H1 (cell line): ENCODE results near the gene COMP. TPM values are rescaled to one million over a fixed set of nuclear protein-coding genes. Genes with fewer than 3 reads are reported as not detected.

Experiments
- POLR2A ChIP-seq, 2 experiments: IDR thresholded peaks; 1 replicate in 1 of 2; 2 replicates in 1 of 2; pipeline ENCODE4 v1.6.1; 2011; ENCODE audit warnings: low read depth in 2 of 2, low read length in 2 of 2, mild to moderate bottlenecking in 2 of 2; ENCODE audit errors: control extremely low read depth in 1 of 2
- SIN3A ChIP-seq, 2 experiments: IDR thresholded peaks in 1 of 2; conservative IDR thresholded peaks in 1 of 2; 2 replicates each; pipeline ENCODE4 v1.6.1; 2011 to 2012; ENCODE audit warnings: low read length in 2 of 2, improper control_type of control experiment in 1 of 2, low read depth in 1 of 2, mild to moderate bottlenecking in 1 of 2
- polyA plus RNA-seq, 7 experiments: library from polyadenylated mRNA; depleted of rRNA in 3 of 7; stranded (reverse) in 5 of 7; unstranded in 2 of 7; fragments of >200 nt in 5 of 7; fragments of 200-250 nt in 2 of 7; gene quantifications; 1 replicate in 5 of 7; 2 replicates in 1 of 7; 4 replicates in 1 of 7; pipeline versions ENCODE4 v1.2.1 to v1.2.3, GENCODE V29; 2011 to 2013; ENCODE audit warnings: missing spikeins in 2 of 7, mixed read lengths in 2 of 7
- total RNA-seq: library from RNA; stranded (reverse); fragmentation: NEBNext Ultra II Directional; extraction: Animal tissue kit (Norgen Biotek cat#: 25700); gene quantifications from 2 replicates; pipeline ENCODE4 v1.2.1, GENCODE V29; 2021

Gene COMP
- total and polyA plus RNA-seq, 2 of the 8 experiments (the other 6 are each of a cell fraction or from before 2014, with no cell fraction given) = 0.17 TPM

DNA sequence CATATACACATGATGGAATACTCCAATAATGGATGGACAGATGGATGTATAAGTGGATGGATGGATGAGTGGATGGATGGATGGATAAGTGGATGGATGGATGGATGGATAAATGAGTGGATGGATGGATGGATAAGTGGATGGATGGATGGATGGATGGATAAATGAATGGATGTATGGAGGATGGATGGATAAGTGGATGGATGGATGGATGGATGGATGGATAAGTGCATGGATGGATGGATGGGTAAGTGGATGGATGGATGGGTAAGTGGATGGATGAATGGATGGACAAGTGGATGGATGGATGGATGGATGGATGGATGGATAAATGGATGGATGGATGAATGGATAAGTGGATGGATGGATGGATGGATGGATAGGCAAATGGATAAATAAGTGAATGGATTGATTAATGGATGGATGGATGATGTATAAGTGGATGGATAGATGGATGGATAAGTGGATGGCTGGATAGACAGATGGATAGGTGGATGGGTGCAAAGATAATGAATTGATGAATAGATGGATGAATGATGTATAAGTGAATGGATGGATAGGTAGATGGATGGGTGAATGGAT lies 8.4 kb upstream of the COMP start (continued):
- TF ChIP-seq SIN3A (conservative IDR thresholded peaks at IDR 0.05 in 1 of 2, IDR thresholded peaks at IDR 0.05 in 1 of 2; ENCODE audit: low read depth in 1 of 2, low read length in 2 of 2) (no peak), POLR2A (IDR thresholded peaks at IDR 0.05; ENCODE audit: control extremely low read depth in 1 of 2, low read depth in 2 of 2, low read length in 2 of 2) (no peak)
